ENCODE results near the gene ZNF814. TPM values are rescaled to one million over a fixed set of nuclear protein-coding genes. Genes with fewer than 3 reads are reported as not detected.

ZNF814 gene
- 23.9 TPM for polyA plus RNA-seq (2013, experiment 1 of 2)
- polyA plus RNA-seq (2013, experiment 2 of 2), result 23.0 TPM

GRCh38 chr19:57888560-57889231, at the start of gene ZNF814:
ZNF814 (minus strand) TSS chr19:57889037; CDS start chr19:57888802, 235 bp downstream.
- peak within 1 kb of the TSS; percentile 94 for H3K9ac ChIP-seq (ENCODE audit: low read depth, low read length, poor library complexity)
- H3K36me3 ChIP-seq (replicated peaks in 1 of 2; ENCODE audit: control insufficient read depth in 2 of 2, insufficient read depth in 2 of 2, low read length in 2 of 2), result peaks cover 6 to 37% of the 10 kb centered on the region in 2 donors
- no peak within 1 kb of the TSS for H2BK120ac ChIP-seq (ENCODE audit: low read depth, low read length)
- peak within 1 kb of the TSS; percentile 66 for H3K4me2 ChIP-seq (ENCODE audit: insufficient read depth, low read length, poor library complexity, severe bottlenecking)
- H2AK5ac ChIP-seq (ENCODE audit: low read depth, low read length), result peak within 1 kb of the TSS; percentile 52
- no peak within 1 kb of the TSS for H4K91ac ChIP-seq (ENCODE audit: low read depth, low read length, poor library complexity)
- H3K14ac ChIP-seq (ENCODE audit: low read length), result peak within 1 kb of the TSS; percentile 92
- H3K79me1 ChIP-seq (ENCODE audit: low read depth, low read length), result no peaks in the 10 kb centered on the region
- peak within 1 kb of the TSS; percentile 76 for H3K27ac ChIP-seq (replicated peaks; ENCODE audit: low read length)
- peaks cover 1 to 3% of the 10 kb centered on the region in 2 donors for H3K4me1 ChIP-seq (ENCODE audit: control insufficient read depth in 2 of 2, insufficient read depth in 1 of 2, low read depth in 1 of 2, low read length in 2 of 2)
- H3K18ac ChIP-seq (ENCODE audit: low read length), result peak within 1 kb of the TSS; percentile 98
- H2BK5ac ChIP-seq (ENCODE audit: low read length), result peak within 1 kb of the TSS; percentile 83
- peaks cover 0 to 44% of the 10 kb centered on the region in 2 donors for H3K9me3 ChIP-seq (replicated peaks in 1 of 2; ENCODE audit: control insufficient read depth in 2 of 2, insufficient read depth in 1 of 2, low read depth in 1 of 2, low read length in 2 of 2)
- no peak within 1 kb of the TSS for H2BK12ac ChIP-seq (ENCODE audit: low read length)
- no peak within 1 kb of the TSS for H3K4ac ChIP-seq (ENCODE audit: low read length)
- no CpG with 5 or more reads among the region's 43 CpGs for WGBS, 2 donors (ENCODE audit: extremely low coverage in 2 of 2, insufficient read length in 2 of 2, insufficient replicate concordance in 1 of 2)
- H3K4me3 ChIP-seq (ENCODE audit: low read length in 2 of 2), result peak within 1 kb of the TSS; percentile 65 to 90
- peak within 1 kb of the TSS; percentile 84 for H2AFZ ChIP-seq (ENCODE audit: low read length)
- peak within 1 kb of the TSS; percentile 71 for H2BK15ac ChIP-seq (ENCODE audit: low read length)
- H3K27me3 ChIP-seq (ENCODE audit: control insufficient read depth in 3 of 3, insufficient read depth in 3 of 3, low read depth in 1 of 3, low read length in 3 of 3), result no peaks in the 10 kb centered on the region
- H4K8ac ChIP-seq (ENCODE audit: low read depth, low read length), result no peak within 1 kb of the TSS
- DNase-seq (ENCODE audit: low spot score), result peak; percentile 86
- peak within 1 kb of the TSS; percentile 86 for H3K23ac ChIP-seq (ENCODE audit: low read depth, low read length, poor library complexity)

GRCh38 chr19:57935731-57936130, 46.9 kb upstream of the ZNF814 start:
- Histone ChIP-seq H3K14ac (ENCODE audit: low read length) (no peak overlapping the region), H2BK5ac (ENCODE audit: low read length) (no peak overlapping the region), H3K79me1 (ENCODE audit: low read depth, low read length) (peaks cover 4% of the 10 kb centered on the region), H3K9me3 (replicated peaks in 1 of 2; ENCODE audit: control insufficient read depth in 2 of 2, insufficient read depth in 1 of 2, low read depth in 1 of 2, low read length in 2 of 2) (peaks cover 28 to 79% of the 10 kb centered on the region in 2 donors), H4K91ac (ENCODE audit: low read depth, low read length, poor library complexity) (no peak overlapping the region), H3K23ac (ENCODE audit: low read depth, low read length, poor library complexity) (no peak overlapping the region), H3K4me2 (ENCODE audit: insufficient read depth, low read length, poor library complexity, severe bottlenecking) (no peak overlapping the region), H2BK120ac (ENCODE audit: low read depth, low read length) (no peak overlapping the region), H2BK12ac (ENCODE audit: low read length) (no peak overlapping the region), H4K8ac (ENCODE audit: low read depth, low read length) (no peak overlapping the region), H3K4ac (ENCODE audit: low read length) (no peak overlapping the region), H3K4me3 (ENCODE audit: low read length in 2 of 2) (no peak overlapping the region), H2AFZ (ENCODE audit: low read length) (peak overlapping the region; percentile 90), H3K9ac (ENCODE audit: low read depth, low read length, poor library complexity) (no peak overlapping the region), H2BK15ac (ENCODE audit: low read length) (no peak overlapping the region), H3K4me1 (ENCODE audit: control insufficient read depth in 2 of 2, insufficient read depth in 1 of 2, low read depth in 1 of 2, low read length in 2 of 2) (peaks cover 0 to 2% of the 10 kb centered on the region in 2 donors), H3K27me3 (ENCODE audit: control insufficient read depth in 3 of 3, insufficient read depth in 3 of 3, low read depth in 1 of 3, low read length in 3 of 3) (no peaks in the 10 kb centered on the region), H3K27ac (replicated peaks; ENCODE audit: low read length) (no peak overlapping the region), H3K18ac (ENCODE audit: low read length) (no peak overlapping the region), H2AK5ac (ENCODE audit: low read depth, low read length) (no peak overlapping the region), H3K36me3 (replicated peaks in 1 of 2; ENCODE audit: control insufficient read depth in 2 of 2, insufficient read depth in 2 of 2, low read length in 2 of 2) (peaks cover 29 to 63% of the 10 kb centered on the region in 2 donors)
- whole genome bisulfite sequencing, 2 donors (ENCODE audit: extremely low coverage in 2 of 2, insufficient read length in 2 of 2, insufficient replicate concordance in 1 of 2), result no CpG with 5 or more reads among the region's 12 CpGs
- DNase-seq (ENCODE audit: low spot score), result no peak

GRCh38 chr19:57934820-57935665, 46.2 kb upstream of the ZNF814 start, which contains the start of gene ZNF418:
ZNF418 (minus strand) TSS chr19:57935402; CDS start chr19:57933822, 1,580 bp downstream.
- H2BK5ac ChIP-seq (ENCODE audit: low read length), result no peak within 1 kb of the TSS
- H2BK15ac ChIP-seq (ENCODE audit: low read length), result peak within 1 kb of the TSS; percentile 62
- H3K4me3 ChIP-seq (ENCODE audit: low read length in 2 of 2), result peak within 1 kb of the TSS; percentile 80 to 87
- H2BK120ac ChIP-seq (ENCODE audit: low read depth, low read length), result no peak within 1 kb of the TSS
- WGBS, 2 donors (ENCODE audit: extremely low coverage in 2 of 2, insufficient read length in 2 of 2, insufficient replicate concordance in 1 of 2), result no CpG with 5 or more reads among the region's 54 CpGs
- H2AK5ac ChIP-seq (ENCODE audit: low read depth, low read length), result peak within 1 kb of the TSS; percentile 74
- peaks cover 33 to 81% of the 10 kb centered on the region in 2 donors for H3K9me3 ChIP-seq (replicated peaks in 1 of 2; ENCODE audit: control insufficient read depth in 2 of 2, insufficient read depth in 1 of 2, low read depth in 1 of 2, low read length in 2 of 2)
- peaks cover 0 to 2% of the 10 kb centered on the region in 2 donors for H3K4me1 ChIP-seq (ENCODE audit: control insufficient read depth in 2 of 2, insufficient read depth in 1 of 2, low read depth in 1 of 2, low read length in 2 of 2)
- peak within 1 kb of the TSS; percentile 97 for H3K9ac ChIP-seq (ENCODE audit: low read depth, low read length, poor library complexity)
- peak within 1 kb of the TSS; percentile 97 for H3K14ac ChIP-seq (ENCODE audit: low read length)
- H3K23ac ChIP-seq (ENCODE audit: low read depth, low read length, poor library complexity), result peak within 1 kb of the TSS; percentile 90
- peak within 1 kb of the TSS; percentile 90 for H2AFZ ChIP-seq (ENCODE audit: low read length)
- H3K18ac ChIP-seq (ENCODE audit: low read length), result peak within 1 kb of the TSS; percentile 93
- no peaks in the 10 kb centered on the region for H3K27me3 ChIP-seq (ENCODE audit: control insufficient read depth in 3 of 3, insufficient read depth in 3 of 3, low read depth in 1 of 3, low read length in 3 of 3)
- peak within 1 kb of the TSS; percentile 75 for H3K4me2 ChIP-seq (ENCODE audit: insufficient read depth, low read length, poor library complexity, severe bottlenecking)
- peak; percentile 80 for DNase-seq (ENCODE audit: low spot score)
- no peak within 1 kb of the TSS for H2BK12ac ChIP-seq (ENCODE audit: low read length)
- peaks cover 4% of the 10 kb centered on the region for H3K79me1 ChIP-seq (ENCODE audit: low read depth, low read length)
- peak within 1 kb of the TSS; percentile 53 for H4K8ac ChIP-seq (ENCODE audit: low read depth, low read length)
- H3K4ac ChIP-seq (ENCODE audit: low read length), result peak within 1 kb of the TSS; percentile 93
- no peak within 1 kb of the TSS for H4K91ac ChIP-seq (ENCODE audit: low read depth, low read length, poor library complexity)
- H3K36me3 ChIP-seq (replicated peaks in 1 of 2; ENCODE audit: control insufficient read depth in 2 of 2, insufficient read depth in 2 of 2, low read length in 2 of 2), result peaks cover 33 to 65% of the 10 kb centered on the region in 2 donors
- peak within 1 kb of the TSS; percentile 51 for H3K27ac ChIP-seq (replicated peaks; ENCODE audit: low read length)

- H3K4me3 ChIP-seq (ENCODE audit: low read length in 2 of 2), result no peak overlapping the region
- no peak for DNase-seq (ENCODE audit: low spot score)
- H2BK5ac ChIP-seq (ENCODE audit: low read length), result no peak overlapping the region
- H3K4me2 ChIP-seq (ENCODE audit: insufficient read depth, low read length, poor library complexity, severe bottlenecking), result no peak overlapping the region
- H2AK5ac ChIP-seq (ENCODE audit: low read depth, low read length), result no peak overlapping the region
- no peak overlapping the region for H3K9ac ChIP-seq (ENCODE audit: low read depth, low read length, poor library complexity)
- peaks cover 66 to 92% of the 10 kb centered on the region in 2 donors for H3K9me3 ChIP-seq (replicated peaks in 1 of 2; ENCODE audit: control insufficient read depth in 2 of 2, insufficient read depth in 1 of 2, low read depth in 1 of 2, low read length in 2 of 2)
- H2AFZ ChIP-seq (ENCODE audit: low read length), result no peak overlapping the region
- no peak overlapping the region for H4K8ac ChIP-seq (ENCODE audit: low read depth, low read length)
- H2BK12ac ChIP-seq (ENCODE audit: low read length), result no peak overlapping the region
- no peak overlapping the region for H3K18ac ChIP-seq (ENCODE audit: low read length)
- H3K4me1 ChIP-seq (ENCODE audit: control insufficient read depth in 2 of 2, insufficient read depth in 1 of 2, low read depth in 1 of 2, low read length in 2 of 2), result no peaks in the 10 kb centered on the region
- H3K79me1 ChIP-seq (ENCODE audit: low read depth, low read length), result no peaks in the 10 kb centered on the region
- H3K27ac ChIP-seq (replicated peaks; ENCODE audit: low read length), result no peak overlapping the region
- no peak overlapping the region for H2BK15ac ChIP-seq (ENCODE audit: low read length)
- H2BK120ac ChIP-seq (ENCODE audit: low read depth, low read length), result no peak overlapping the region
- H3K27me3 ChIP-seq (ENCODE audit: control insufficient read depth in 3 of 3, insufficient read depth in 3 of 3, low read depth in 1 of 3, low read length in 3 of 3), result no peaks in the 10 kb centered on the region
- no peak overlapping the region for H3K14ac ChIP-seq (ENCODE audit: low read length)
- H3K36me3 ChIP-seq (replicated peaks in 1 of 2; ENCODE audit: control insufficient read depth in 2 of 2, insufficient read depth in 2 of 2, low read length in 2 of 2), result peaks cover 66 to 92% of the 10 kb centered on the region in 2 donors
- H3K23ac ChIP-seq (ENCODE audit: low read depth, low read length, poor library complexity), result no peak overlapping the region
- H3K4ac ChIP-seq (ENCODE audit: low read length), result no peak overlapping the region
- no CpG with 5 or more reads among the region's 4 CpGs for WGBS, 2 donors (ENCODE audit: extremely low coverage in 2 of 2, insufficient read length in 2 of 2, insufficient replicate concordance in 1 of 2)
- H4K91ac ChIP-seq (ENCODE audit: low read depth, low read length, poor library complexity), result no peak overlapping the region
Measured at GRCh38 chr19:57927587-57927986, 38.8 kb upstream of the ZNF814 start.
